ENCODE measurements around the gene MTCP1.

MTCP1 gene

GRCh38 chrX:155070975-155071693 lies at the start of gene MTCP1, which contains the start of the genes BRCC3 and CMC4:
Gene MTCP1, minus strand, starts transcription at chrX:155071136. Its CDS starts 5,126 bp downstream, at chrX:155066010.
Gene BRCC3, plus strand, starts transcription at chrX:155071508. Its CDS starts 20 bp downstream, at chrX:155071528.
Gene CMC4, minus strand, starts transcription at chrX:155071136. Its CDS starts 7,113 bp downstream, at chrX:155064023.
- peak; percentile 61 for DNase-seq

GRCh38 chrX:155115174-155115819 lies 44.4 kb upstream of the MTCP1 start:
- no peak for DNase-seq

- DNase-seq: no peak
These were observed 42.2 kb upstream of the MTCP1 start for GRCh38 chrX:155113097-155113496.

- no peak for DNase-seq
These were observed 41.2 kb upstream of the MTCP1 start for GRCh38 chrX:155112171-155112570.

GRCh38 chrX:155108427-155108826 lies 37.5 kb upstream of the MTCP1 start:
- DNase-seq: no peak

GRCh38 chrX:155105919-155106318 lies 35.0 kb upstream of the MTCP1 start:
- DNase-seq: no peak

GRCh38 chrX:155094468-155095061 lies 23.6 kb upstream of the MTCP1 start:
- DNase-seq: no peak

- DNase-seq: no peak
These were observed 16.2 kb upstream of the MTCP1 start for GRCh38 chrX:155086961-155087735.

GRCh38 chrX:155086202-155086840 lies 15.4 kb upstream of the MTCP1 start:
- DNase-seq: no peak

- DNase-seq: no peak
These were observed 851 bp upstream of the MTCP1 start for GRCh38 chrX:155071694-155072280.

- no peak for DNase-seq
These were observed 317 bp downstream of the MTCP1 start for GRCh38 chrX:155070663-155070974.

GRCh38 chrX:155070038-155070437 lies 898 bp downstream of the MTCP1 start:
- no peak for DNase-seq

GRCh38 chrX:155069414-155069813 lies 1.5 kb downstream of the MTCP1 start:
- no peak for DNase-seq

GRCh38 chrX:155068165-155068564 lies 2.8 kb downstream of the MTCP1 start:
- DNase-seq: no peak

- DNase-seq: no peak
These were observed 5.8 kb downstream of the MTCP1 start for GRCh38 chrX:155065035-155065734.

GRCh38 chrX:155061760-155062159 lies 9.2 kb downstream of the MTCP1 start:
- no peak for DNase-seq

- DNase-seq: peak; percentile 2
These were observed 13.8 kb downstream of the MTCP1 start for GRCh38 chrX:155056877-155057792.

GRCh38 chrX:155056471-155056870 lies 14.5 kb downstream of the MTCP1 start:
- DNase-seq: no peak

- no peak for DNase-seq
These were observed 15.4 kb downstream of the MTCP1 start for GRCh38 chrX:155055494-155055893.

- DNase-seq: no peak
These were observed 16.7 kb downstream of the MTCP1 start for GRCh38 chrX:155054255-155054654.

GRCh38 chrX:155053656-155054055 lies 17.3 kb downstream of the MTCP1 start:
- no peak for DNase-seq
